Measurements from ENCODE around the gene RHBDL2. TPM values are rescaled to one million over a fixed set of nuclear protein-coding genes. Genes with fewer than 3 reads are reported as not detected.
A peak's percentile ranks its signal among the peaks of the same experiment; 100 is the strongest.

Gene RHBDL2
- total and polyA plus RNA-seq, 2 of the 13 experiments (the other 11 are each of a cell fraction or from before 2014, with no cell fraction given) = 3.3 to 5.4 TPM

GRCh38 chr1:38990738-38991637, 49.4 kb upstream of the RHBDL2 start, which contains the start of gene AKIRIN1 (continued):
- TF ChIP-seq HMG20B (CRISPR knock-in tag; conservative IDR thresholded peaks at IDR 0.05) (no peak; the same call in 1 of the 2 replicates), SMAD9 (CRISPR knock-in tag; IDR thresholded peaks at IDR 0.05) (no peak), HOMEZ (CRISPR knock-in tag; IDR thresholded peaks at IDR 0.05; ENCODE audit: low read depth) (no peak), KMT2A (CRISPR knock-in tag; IDR thresholded peaks at IDR 0.05) (no peak; the same call in 1 of the 2 replicates), ZNF597 (CRISPR knock-in tag; IDR thresholded peaks at IDR 0.05) (no peak), HOXA7 (CRISPR knock-in tag; IDR thresholded peaks at IDR 0.05) (no peak), TRAFD1 (CRISPR knock-in tag; IDR thresholded peaks at IDR 0.05; ENCODE audit: borderline replicate concordance) (no peak), TBL1XR1 (IDR thresholded peaks at IDR 0.05; ENCODE audit: borderline replicate concordance, low read length, partially characterized antibody) (no peak), RNF219 (CRISPR knock-in tag; IDR thresholded peaks at IDR 0.05) (no peak), CERS6 (CRISPR knock-in tag; IDR thresholded peaks at IDR 0.05) (no peak), LCORL (IDR thresholded peaks at IDR 0.05) (no peak), LCORL (CRISPR knock-in tag; IDR thresholded peaks at IDR 0.05) (peak; percentile 17; the same call in 1 of the 2 replicates), ZNF784 (CRISPR knock-in tag; IDR thresholded peaks at IDR 0.05; ENCODE audit: borderline replicate concordance) (0 out of 2 replicates have a peak, but pooled peaks have one; percentile 75), MTF1 (CRISPR knock-in tag; IDR thresholded peaks at IDR 0.05) (no peak; the same call in 1 of the 2 replicates), KLF15 (CRISPR knock-in tag; IDR thresholded peaks at IDR 0.05; ENCODE audit: borderline replicate concordance) (no peak), ZNF569 (CRISPR knock-in tag; IDR thresholded peaks at IDR 0.05; ENCODE audit: borderline replicate concordance) (no peak)
